Motor neuron (in vitro differentiated cells): ENCODE measurements around the gene DYNC1I2. TPM values are rescaled to one million over a fixed set of nuclear protein-coding genes. Genes with fewer than 3 reads are reported as not detected.

Experiments
- ATAC-seq, 8 experiments: fragments of 200-7000 bp; cut with Tn5 transposase; replicated peaks in 6 of 8; 2 replicates each; pipeline ENCODE4 v1.8.0; 2021; ENCODE audit warnings: mild to moderate bottlenecking in 8 of 8, moderate library complexity in 8 of 8
- H3K27ac ChIP-seq, 2 donors: fragments of 250-450 bp; sonication (Bioruptor Pico); 2 replicates each; pipeline ENCODE4 v1.9.0; 2021; ENCODE audit warnings: antibody characterized with exemption in 2 of 2, mild to moderate bottlenecking in 2 of 2, moderate library complexity in 1 of 2
- H3K4me1 ChIP-seq, 2 donors: fragments of 250-450 bp; sonication (Bioruptor Pico); replicated peaks in 1 of 2; 2 replicates each; pipeline ENCODE4 v1.6.1; 2021; ENCODE audit warnings: antibody characterized with exemption in 2 of 2, mild to moderate bottlenecking in 2 of 2, moderate library complexity in 1 of 2
- H3K4me3 ChIP-seq, 5 donors: fragments of 250-450 bp; sonication (Bioruptor Pico); 2 replicates each; pipeline ENCODE4 v1.9.0; 2021; ENCODE audit warnings: antibody characterized with exemption in 5 of 5, mild to moderate bottlenecking in 5 of 5, moderate library complexity in 4 of 5
- WGBS, 10 experiments: fragments of 450-650 bp; shearing (Covaris generic); methylation state at CpG; one replicate each; pipeline ENCODE4 v1.0.0; 2022; 5-methylcytosine and 5-hydroxymethylcytosine counted together
- in situ Hi-C, 9 experiments: fragments of 400-800 bp; cut with MboI; loops; one replicate each; pipeline ENCODE4 v1.15.0; 2021; ENCODE audit warnings: low sequenced_read_pairs in 9 of 9, low pct_unique_long_range_greater_than_20kb in 2 of 9; ENCODE audit not compliant: unreplicated experiment in 9 of 9
- total RNA-seq, 8 experiments: library from RNA; unstranded; fragments of 300-600 nt; gene quantifications; 2 replicates each; pipeline versions ENCODE4 v1.2.3 to v1.2.4, GENCODE V29; 2022

The DYNC1I2 gene
- total RNA-seq, 8 experiments from 2014 or later: 103 to 164 (median 145) TPM

- ATAC-seq: peak in 5 of 8 experiments; percentile 42 to 92 (median 69)
Observed at GRCh38 chr2:171723716-171724683, 36.7 kb downstream of the DYNC1I2 start.

GRCh38 chr2:171726847-171727450, 39.7 kb downstream of the DYNC1I2 start:
- in situ Hi-C loops: no loop called here
- peak in 3 of 8 experiments; percentile 88 to 89 (median 88) for ATAC-seq
- H3K27ac ChIP-seq: no peak overlapping the region
- no peak overlapping the region for H3K4me3 ChIP-seq
- peaks cover 3 to 11% of the 10 kb centered on the region in 2 donors for H3K4me1 ChIP-seq
- WGBS, 10 experiments: 0 to 100% (median 86%) methylated on average over 1 of the region's 1 CpG; no CpG with 5 or more reads in 3 of the 10 experiments

More at GRCh38 chr2:171723716-171724683, 36.7 kb downstream of the DYNC1I2 start:
- 48 to 97% (median 68%) methylated on average over 3 to 10 of the region's 12 CpGs for WGBS, 10 experiments
- no peak overlapping the region for H3K4me3 ChIP-seq
- H3K4me1 ChIP-seq: peaks cover 3 to 11% of the 10 kb centered on the region in 2 donors
- H3K27ac ChIP-seq: no peak overlapping the region
- in situ Hi-C loops: loop anchor here in 3 of 9 experiments (25.0 kb wide), 2 partner anchors 137 to 388 kb away; partner anchors contain the start of gene DLX2 (in 3 of the 3)

GRCh38 chr2:171728989-171729951, 42.0 kb downstream of the DYNC1I2 start:
- in situ Hi-C loops: no loop called here

GRCh38 chr2:171729952-171730317, 42.7 kb downstream of the DYNC1I2 start:
- no peak overlapping the region for H3K4me3 ChIP-seq
- in situ Hi-C loops: no loop called here
- H3K27ac ChIP-seq: no peak overlapping the region
- WGBS, 10 experiments: 0 to 100% (median 64%) methylated on average over 1 to 3 of the region's 3 CpGs; no CpG with 5 or more reads in 1 of the 10 experiments
- no peaks in the 10 kb centered on the region for H3K4me1 ChIP-seq
- ATAC-seq: no peak

More at GRCh38 chr2:171728989-171729951, 42.0 kb downstream of the DYNC1I2 start:
- ATAC-seq: no peak
- 40 to 100% (median 90%) methylated on average over 1 to 3 of the region's 3 CpGs for WGBS, 10 experiments
- Histone ChIP-seq H3K4me1 (no peaks in the 10 kb centered on the region), H3K27ac (no peak overlapping the region), H3K4me3 (no peak overlapping the region)

- in situ Hi-C loops: no loop called here
- H3K27ac ChIP-seq: no peak overlapping the region
- no peak overlapping the region for H3K4me3 ChIP-seq
- WGBS, 10 experiments: 29 to 90% (median 68%) methylated on average over 1 to 4 of the region's 4 CpGs; no CpG with 5 or more reads in 2 of the 10 experiments
- H3K4me1 ChIP-seq: no peaks in the 10 kb centered on the region
- peak in 3 of 8 experiments; percentile 48 to 90 (median 85) for ATAC-seq
Observed at GRCh38 chr2:171735991-171736710, 48.9 kb downstream of the DYNC1I2 start.

- 8 to 100% (median 67%) methylated on average over 1 to 2 of the region's 2 CpGs; no CpG with 5 or more reads in 3 of the 10 experiments for WGBS, 10 experiments
- ATAC-seq: peak in 2 of 8 experiments; percentile 36
- no peak overlapping the region for H3K4me3 ChIP-seq
- in situ Hi-C loops: no loop called here
- no peak overlapping the region for H3K27ac ChIP-seq
- H3K4me1 ChIP-seq: no peaks in the 10 kb centered on the region
Observed at GRCh38 chr2:171741189-171741588, 53.9 kb downstream of the DYNC1I2 start.

GRCh38 chr2:171742760-171743159, 55.5 kb downstream of the DYNC1I2 start:
- Histone ChIP-seq H3K4me1 (no peaks in the 10 kb centered on the region), H3K4me3 (no peak overlapping the region), H3K27ac (no peak overlapping the region)
- in situ Hi-C loops: no loop called here
- WGBS, 10 experiments: 0 to 100% (median 83%) methylated on average over 1 of the region's 1 CpG; no CpG with 5 or more reads in 6 of the 10 experiments
- peak in 3 of 8 experiments; percentile 44 to 78 (median 62) for ATAC-seq

- in situ Hi-C loops: no loop called here
- WGBS, 10 experiments: 40 to 100% (median 75%) methylated on average over 1 of the region's 1 CpG; no CpG with 5 or more reads in 3 of the 10 experiments
- Histone ChIP-seq H3K4me1 (no peaks in the 10 kb centered on the region), H3K4me3 (no peak overlapping the region), H3K27ac (no peak overlapping the region)
- ATAC-seq: no peak
Observed at GRCh38 chr2:171745141-171745540, 57.9 kb downstream of the DYNC1I2 start.

GRCh38 chr2:171745806-171746205, 58.5 kb downstream of the DYNC1I2 start:
- no peak for ATAC-seq
- Histone ChIP-seq H3K27ac (no peak overlapping the region), H3K4me3 (no peak overlapping the region), H3K4me1 (no peaks in the 10 kb centered on the region)
- WGBS, 10 experiments: 79 to 100% (median 93%) methylated on average over 1 to 4 of the region's 4 CpGs
- in situ Hi-C loops: no loop called here

GRCh38 chr2:171747371-171747770, 60.1 kb downstream of the DYNC1I2 start:
- 82 to 100% (median 98%) methylated on average over 1 to 3 of the region's 3 CpGs for WGBS, 10 experiments
- no peak for ATAC-seq
- in situ Hi-C loops: no loop called here
- H3K27ac ChIP-seq: no peak overlapping the region
- no peak overlapping the region for H3K4me3 ChIP-seq
- H3K4me1 ChIP-seq: no peaks in the 10 kb centered on the region

GRCh38 chr2:171754254-171754939, 67.1 kb downstream of the DYNC1I2 start:
- no peaks in the 10 kb centered on the region for H3K4me1 ChIP-seq
- in situ Hi-C loops: no loop called here
- H3K4me3 ChIP-seq: no peak overlapping the region
- no peak overlapping the region for H3K27ac ChIP-seq
- ATAC-seq: no peak
- WGBS, 10 experiments: 67 to 100% (median 100%) methylated on average over 1 of the region's 1 CpG; no CpG with 5 or more reads in 2 of the 10 experiments
